ENCODE results near the gene ST3GAL3.
A peak's percentile ranks its signal among the peaks of the same experiment; 100 is the strongest.

The ST3GAL3 gene

GRCh38 chr1:43878854-43879253 is 171.5 kb downstream of the ST3GAL3 start:
- DNase-seq (ENCODE audit: low read depth) = no peak

GRCh38 chr1:43879414-43879813 is 172.1 kb downstream of the ST3GAL3 start:
- DNase-seq (ENCODE audit: low read depth) = peak; percentile 36

DNA sequence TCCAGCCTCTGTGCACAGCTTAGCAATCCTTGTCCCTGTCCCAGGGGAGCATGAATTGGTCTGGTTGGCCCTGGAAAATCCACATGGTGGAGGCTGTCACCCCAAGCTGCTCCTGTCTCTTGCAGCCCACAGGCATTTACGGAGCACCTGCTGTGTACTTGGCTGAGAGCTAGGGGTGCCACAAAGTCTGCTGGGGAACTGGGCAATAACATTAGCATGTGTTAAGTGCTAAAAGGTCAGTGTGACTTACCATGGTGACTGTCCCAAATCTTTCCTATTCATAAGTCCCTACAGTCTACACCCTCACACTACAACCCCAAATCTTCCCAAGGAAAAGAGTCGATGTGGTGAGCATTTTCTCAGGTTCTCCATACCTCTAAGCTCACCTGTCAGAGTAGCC is 172.7 kb downstream of the ST3GAL3 start:
- DNase-seq (ENCODE audit: low read depth) = no peak

DNA sequence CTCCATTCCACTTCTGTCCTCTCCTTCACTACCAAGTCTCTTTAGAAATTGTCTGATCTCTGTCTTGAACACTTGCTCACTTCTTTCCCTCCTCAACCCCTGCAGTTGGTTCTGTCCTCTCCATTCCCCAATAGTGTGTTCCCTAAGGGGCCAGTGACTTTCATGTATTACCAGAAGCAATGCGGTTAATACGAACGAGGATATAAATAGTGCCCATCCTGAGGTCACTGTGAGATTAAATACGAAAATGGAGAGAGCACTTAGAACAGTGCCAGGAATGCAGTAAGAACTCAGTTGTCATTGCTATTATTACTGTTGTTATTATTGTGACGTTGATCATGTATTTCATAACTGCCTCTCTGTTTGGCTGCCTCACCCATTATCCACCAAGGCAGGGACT is 173.3 kb downstream of the ST3GAL3 start:
- DNase-seq (ENCODE audit: low read depth) = no peak

GRCh38 chr1:43881415-43881814 is 174.1 kb downstream of the ST3GAL3 start:
- no peak for DNase-seq (ENCODE audit: low read depth)

DNA sequence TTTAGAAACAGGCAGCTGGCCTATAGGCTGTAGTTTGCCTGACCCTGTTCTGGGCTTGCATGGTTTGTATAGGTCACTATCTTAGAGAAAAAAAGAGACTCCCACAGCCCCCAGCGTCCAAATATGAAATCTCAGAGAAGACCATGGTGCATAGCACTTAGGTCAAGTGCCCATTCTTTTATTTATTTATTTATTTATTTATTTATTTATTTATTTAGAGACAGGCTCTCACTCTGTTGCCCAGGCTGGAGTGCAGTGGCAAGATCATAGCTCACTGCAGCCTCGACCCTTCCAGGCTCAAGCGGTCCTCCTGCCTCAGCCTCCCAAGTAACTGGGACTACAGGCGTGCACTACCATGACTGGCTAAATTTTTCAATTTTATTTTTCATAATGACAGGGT is 175.4 kb downstream of the ST3GAL3 start:
- no peak for DNase-seq (ENCODE audit: low read depth)

GRCh38 chr1:43883321-43883720 is 176.0 kb downstream of the ST3GAL3 start:
- no peak for DNase-seq (ENCODE audit: low read depth)

DNA sequence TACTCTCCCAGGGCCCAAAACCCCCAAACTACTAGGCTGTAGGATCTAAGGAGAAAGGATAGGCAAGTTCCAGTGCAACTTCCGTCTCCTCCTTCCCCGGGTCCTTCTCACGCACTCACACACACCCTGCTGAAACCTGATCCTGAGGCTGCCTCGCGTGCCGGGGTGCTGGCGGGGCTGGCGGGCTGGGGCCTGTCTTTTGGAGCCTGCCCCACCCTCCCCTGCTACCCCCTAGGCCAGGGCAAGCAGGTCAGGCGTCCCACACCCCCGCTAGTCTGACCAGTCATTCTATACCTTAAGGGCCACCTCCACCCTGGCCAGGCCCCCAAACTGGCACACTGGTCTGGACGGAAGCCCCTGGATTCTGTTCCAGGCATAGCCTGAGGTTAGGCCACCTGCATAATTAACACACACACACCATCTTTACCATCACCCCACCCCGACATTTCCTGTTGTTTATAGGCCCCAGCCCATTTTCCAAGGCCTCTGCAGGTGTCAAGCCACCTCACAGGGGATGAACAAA is 178.0 kb downstream of the ST3GAL3 start:
- DNase-seq (ENCODE audit: low read depth) = no peak

DNA sequence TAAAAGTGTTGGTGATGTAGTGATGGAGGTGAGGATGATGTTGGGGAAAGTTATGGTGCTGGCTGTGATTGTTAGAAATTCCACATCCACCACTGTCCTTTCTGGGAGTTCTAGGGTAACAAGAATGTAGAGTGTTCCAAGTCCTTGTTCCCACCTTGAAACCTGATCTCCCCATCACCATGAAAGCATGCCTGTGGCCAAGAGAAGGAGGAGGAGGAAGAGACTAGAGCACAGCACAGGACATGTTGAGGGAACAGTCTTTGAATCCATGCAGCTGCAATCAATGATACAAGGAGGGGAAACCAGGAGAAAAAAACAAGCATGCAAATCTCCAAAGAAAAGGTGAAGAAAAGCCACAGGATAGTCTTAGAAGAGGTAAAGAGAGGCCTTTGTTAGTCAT is 180.4 kb downstream of the ST3GAL3 start:
- no peak for DNase-seq (ENCODE audit: low read depth)

DNA sequence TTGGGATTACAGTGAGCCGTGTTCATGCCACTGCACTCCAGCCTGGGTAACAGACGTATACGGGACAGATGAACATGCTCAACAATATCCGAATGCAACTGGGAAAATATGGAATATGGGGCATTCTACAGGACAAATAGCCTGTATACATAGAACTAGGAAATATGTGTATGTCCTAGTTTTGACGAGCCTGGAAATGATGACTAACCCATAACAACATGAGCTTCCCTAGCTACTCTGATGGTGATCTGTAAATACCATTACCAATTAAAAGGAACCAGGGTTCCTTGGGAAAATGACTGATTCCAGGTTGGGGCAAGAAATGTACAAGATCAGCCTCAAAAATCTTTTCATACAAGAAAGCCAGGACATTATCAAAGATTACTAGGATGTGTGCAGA is 183.5 kb downstream of the ST3GAL3 start:
- DNase-seq (ENCODE audit: low read depth) = no peak

DNA sequence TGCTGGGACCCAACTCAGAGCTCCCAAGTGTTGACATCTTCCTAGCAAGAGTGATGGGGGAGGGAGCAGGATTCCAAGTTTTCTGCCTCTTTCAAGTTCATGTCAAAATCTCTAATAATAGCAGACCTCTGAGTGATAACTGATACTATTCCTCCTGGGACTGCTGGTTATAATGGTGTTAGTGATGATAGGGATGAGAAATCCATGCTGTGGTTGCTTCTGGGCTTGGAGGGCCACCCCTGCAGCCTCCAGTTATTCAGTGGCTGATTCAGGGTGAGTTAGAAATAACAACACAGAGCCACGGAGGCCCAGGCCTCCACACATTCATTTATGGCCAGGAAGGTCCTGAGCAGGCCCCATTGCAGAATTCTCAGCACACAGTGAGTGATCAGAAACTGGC is 185.7 kb downstream of the ST3GAL3 start:
- no peak for DNase-seq (ENCODE audit: low read depth)

DNA sequence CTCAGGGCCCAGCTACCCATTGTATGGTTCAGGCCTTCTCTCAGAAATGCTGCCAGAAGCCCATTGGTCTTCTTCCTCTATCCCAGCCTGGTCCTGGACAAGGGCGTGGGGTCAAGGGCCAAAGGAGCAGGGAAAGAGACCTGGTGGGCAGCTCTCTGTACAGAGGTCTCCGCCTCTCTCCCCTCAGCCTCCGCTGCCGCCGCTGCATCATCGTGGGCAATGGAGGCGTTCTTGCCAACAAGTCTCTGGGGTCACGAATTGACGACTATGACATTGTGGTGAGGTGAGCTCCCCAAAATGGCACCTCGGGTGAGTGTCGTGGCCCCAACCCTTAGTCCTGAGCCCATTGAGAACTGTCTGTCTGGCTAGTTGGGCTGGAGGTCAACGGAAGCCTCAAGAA is 191.6 kb downstream of the ST3GAL3 start:
- DNase-seq (ENCODE audit: low read depth) = no peak

DNA sequence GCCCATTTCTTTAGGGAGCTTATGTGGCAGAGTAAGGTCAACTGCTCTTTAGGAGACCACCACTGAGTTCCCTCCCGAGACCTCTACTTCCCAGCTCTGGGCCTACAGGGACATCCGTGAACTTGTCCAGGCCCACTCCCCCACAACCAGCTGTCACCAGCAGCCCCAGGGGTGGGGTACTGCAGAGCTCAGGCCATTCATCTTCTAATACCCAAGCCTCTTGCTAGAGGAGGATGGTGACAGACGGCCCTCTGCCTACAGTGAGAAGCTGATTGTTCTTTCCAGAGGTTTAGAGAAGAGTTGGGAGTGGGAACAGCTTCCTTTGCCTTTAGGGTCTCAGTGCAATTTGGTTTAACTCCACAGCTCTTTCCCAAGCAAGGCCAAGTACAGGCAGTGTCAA is 193.1 kb downstream of the ST3GAL3 start:
- no peak for DNase-seq (ENCODE audit: low read depth)

DNA sequence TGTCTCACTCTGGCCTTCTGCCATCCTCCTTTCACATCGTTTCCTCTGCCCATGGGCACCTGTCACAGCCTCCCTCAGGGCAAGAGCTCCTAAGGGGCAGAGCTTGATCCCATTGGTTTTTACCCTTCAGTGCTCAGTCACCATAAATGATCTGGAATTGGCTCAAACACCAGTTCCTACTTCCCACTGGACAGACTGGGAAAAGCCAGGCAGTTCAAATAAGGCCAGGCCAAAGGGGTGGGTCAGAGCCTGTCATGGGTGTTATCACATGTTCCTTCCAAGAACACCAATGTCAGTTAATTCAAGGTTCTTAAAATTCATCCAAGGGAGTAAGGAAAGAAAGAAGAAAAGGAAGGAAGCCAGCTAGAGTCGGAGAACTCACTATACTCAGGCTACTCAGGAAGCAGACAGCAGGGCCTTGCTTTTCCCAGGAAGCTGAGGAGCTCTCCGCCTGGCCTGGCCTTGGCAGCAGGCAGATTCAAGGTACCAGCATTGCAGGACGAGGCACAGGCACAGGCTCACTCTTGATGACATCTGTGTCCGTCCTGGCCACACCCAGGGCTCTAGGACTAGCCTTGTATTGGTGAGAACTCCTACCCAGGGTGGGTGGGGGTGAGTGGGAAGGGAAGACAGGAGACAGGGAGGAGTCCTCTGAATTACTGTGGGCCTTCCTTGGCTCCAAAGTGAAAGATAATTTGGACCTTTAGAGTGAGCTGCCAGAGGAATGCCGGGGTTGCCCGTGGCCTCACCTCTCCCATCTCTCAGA is 194.0 kb downstream of the ST3GAL3 start:
- no peak for DNase-seq (ENCODE audit: low read depth)

- DNase-seq (ENCODE audit: low read depth) = no peak
Measured at GRCh38 chr1:43902058-43902831, 194.9 kb downstream of the ST3GAL3 start.

DNA sequence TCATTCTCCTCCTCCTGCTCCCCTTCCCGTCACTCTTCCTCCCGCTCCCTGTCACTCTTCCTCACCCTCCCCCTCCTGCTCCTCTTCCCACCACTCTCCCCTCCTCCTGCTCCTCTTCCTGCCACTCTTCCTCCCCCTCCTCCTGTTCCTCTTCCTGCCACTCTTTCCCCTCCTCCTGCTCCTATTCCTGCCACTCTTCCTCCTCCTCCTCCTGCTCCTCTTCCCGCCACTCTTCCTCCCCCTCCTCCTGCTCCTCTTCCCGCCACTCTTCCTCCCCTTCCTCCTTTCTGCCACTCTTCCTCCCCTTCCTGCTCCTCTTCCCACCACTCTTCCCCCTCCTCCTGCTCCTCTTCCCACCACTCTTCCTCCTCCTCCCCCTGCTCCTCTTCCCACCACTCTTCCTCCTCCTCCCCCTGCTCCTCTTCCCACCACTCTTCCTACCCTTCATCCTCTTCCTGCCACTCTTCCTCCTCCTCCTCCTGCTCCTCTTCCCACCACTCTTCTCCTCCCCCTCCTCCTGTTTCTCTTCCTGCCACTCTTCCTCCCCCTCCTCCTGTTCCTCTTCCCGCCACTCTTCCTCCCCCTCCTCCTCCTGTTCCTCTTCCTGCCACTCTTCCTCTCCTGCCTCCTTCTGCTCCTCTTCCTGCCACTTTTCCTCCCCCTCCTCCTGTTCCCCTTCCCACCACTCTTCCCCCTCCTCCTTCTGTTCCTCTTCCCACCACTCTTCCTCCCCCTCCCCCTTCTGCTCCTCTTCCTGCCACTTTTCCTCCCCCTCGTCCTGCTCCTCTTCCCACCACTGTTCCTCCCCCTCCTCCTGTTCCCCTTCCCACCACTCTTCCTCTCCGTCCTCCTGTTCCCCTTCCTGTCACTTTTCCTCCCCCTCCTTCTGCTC is 197.6 kb downstream of the ST3GAL3 start:
- no peak for DNase-seq (ENCODE audit: low read depth)

DNA sequence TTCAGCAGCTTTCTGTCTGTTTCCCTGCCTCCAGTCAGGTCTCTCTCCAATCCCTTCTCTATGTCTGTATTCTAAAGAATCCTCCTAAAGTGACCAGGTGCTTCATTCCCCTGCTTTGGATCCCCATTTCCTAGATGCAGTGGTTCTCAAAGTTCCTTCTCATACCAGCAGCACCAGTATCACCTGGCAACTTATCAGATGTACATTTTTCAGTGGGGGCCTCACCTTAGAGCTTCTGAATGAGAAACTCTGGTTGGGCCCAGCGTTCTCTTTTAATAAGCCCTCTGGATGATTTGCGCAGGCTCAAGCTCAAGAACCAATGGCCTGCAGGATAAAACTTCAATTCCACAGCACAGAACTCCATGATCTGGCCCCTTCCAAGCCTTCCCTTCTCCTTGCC is 200.9 kb downstream of the ST3GAL3 start:
- DNase-seq (ENCODE audit: low read depth) = no peak

- DNase-seq (ENCODE audit: low read depth) = no peak
Measured at GRCh38 chr1:43908858-43909257, 201.5 kb downstream of the ST3GAL3 start.

DNA sequence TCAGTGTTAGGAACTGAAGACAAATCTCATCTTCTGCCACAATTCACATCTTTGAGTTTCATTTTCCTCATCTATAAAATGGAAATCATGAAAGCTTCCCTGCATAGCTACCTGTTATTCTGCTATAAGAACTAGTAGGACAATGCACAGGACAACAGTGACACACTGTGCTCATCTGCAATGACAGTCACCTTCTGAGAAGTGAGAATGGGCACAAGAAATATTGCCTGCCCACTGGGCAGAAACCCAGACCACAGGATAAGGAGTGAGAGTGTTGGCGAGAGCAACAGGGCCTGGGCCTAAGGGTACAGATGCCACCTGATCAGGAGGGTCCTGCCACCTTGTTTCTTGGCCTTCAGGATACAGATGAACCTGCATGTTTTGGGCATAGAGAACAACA is 203.0 kb downstream of the ST3GAL3 start:
- no peak for DNase-seq (ENCODE audit: low read depth)

- peak; percentile 26 for DNase-seq (ENCODE audit: low read depth)
Measured at GRCh38 chr1:43912607-43913006, 205.3 kb downstream of the ST3GAL3 start.

DNA sequence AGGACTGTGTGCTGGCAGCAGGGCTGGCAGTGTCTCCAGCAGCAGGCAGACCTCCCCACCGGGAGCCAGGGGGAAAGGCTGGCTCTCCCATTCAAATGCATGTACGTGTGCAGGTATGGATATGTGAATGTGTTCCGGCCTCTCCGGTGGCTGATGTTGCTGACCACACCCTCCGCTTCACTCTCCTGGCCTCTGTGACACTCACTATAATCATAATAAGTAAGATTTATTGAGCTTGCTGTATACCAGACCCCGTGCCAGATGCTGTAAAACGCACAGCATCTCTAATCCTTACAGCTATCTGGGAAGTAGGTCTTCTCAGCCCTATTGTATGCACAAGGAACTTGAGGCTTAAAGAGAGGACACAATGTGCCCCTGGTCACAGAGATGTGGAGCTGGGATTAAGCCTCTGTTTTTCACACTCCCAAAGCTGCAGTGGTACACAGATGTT is 205.7 kb downstream of the ST3GAL3 start:
- no peak for DNase-seq (ENCODE audit: low read depth)

DNA sequence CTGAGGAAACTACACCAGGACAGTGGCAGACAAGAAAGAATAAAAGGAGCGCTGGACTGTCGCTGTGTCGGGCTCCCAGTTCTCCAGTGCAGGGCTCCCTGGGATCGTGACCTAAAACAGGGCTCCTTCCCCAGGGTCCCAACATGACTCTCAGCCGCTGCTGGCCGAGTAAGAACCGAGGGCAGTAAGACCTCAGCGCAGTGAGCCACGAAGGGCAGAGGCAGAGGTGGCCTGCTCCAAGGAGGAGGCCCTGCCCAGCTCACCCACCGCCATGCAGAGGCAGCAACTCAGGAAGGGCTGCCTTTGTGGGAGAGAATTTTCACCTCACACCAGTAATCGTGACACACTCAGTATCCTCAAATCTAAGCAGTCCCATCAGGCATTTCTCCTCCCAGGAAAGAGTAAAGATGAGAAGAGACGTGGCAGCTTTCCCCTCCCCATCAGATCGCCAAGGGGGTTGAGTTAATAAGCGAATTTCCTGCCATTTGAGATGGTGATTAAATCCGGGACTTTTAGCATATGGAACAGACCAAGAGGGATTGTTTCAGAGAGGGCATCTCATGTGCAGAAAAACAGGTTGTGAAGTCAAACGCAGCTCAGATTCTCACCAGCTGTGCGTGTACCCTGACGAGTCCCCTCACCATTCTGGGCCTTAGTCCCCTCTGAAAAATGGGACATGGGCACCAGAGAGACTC is 206.5 kb downstream of the ST3GAL3 start:
- DNase-seq (ENCODE audit: low read depth) = no peak
